HepG2 (cell line): ENCODE results near the gene OR2AT4. TPM values are rescaled to one million over a fixed set of nuclear protein-coding genes. Genes with fewer than 3 reads are reported as not detected.
A peak's percentile ranks its signal among the peaks of the same experiment; 100 is the strongest.

ENCODE experiments used
- DPF2 ChIP-seq: sonication (generic); formaldehyde crosslinking; IDR thresholded peaks from 2 replicates; pipeline ENCODE4 v1.4.0; 2020; ENCODE audit warnings: mild to moderate bottlenecking, low read depth, missing genetic modification reagents, borderline replicate concordance
- DRAP1 ChIP-seq: IDR thresholded peaks from 2 replicates; pipeline ENCODE4 v1.6.1; 2016; ENCODE audit warnings: missing genetic modification reagents, missing compliant biosample characterization
- ELF3 ChIP-seq: IDR thresholded peaks from 2 replicates; pipeline ENCODE4 v1.6.1; 2016; ENCODE audit warnings: missing genetic modification reagents, missing compliant biosample characterization
- GATAD2A ChIP-seq: IDR thresholded peaks from 2 replicates; pipeline ENCODE4 v1.6.1; 2016
- KLF16 ChIP-seq, 2 experiments: sonication (generic) in 1 of 2; formaldehyde crosslinking in 1 of 2; IDR thresholded peaks; 2 replicates each; pipeline versions ENCODE4 v1.6.1 to v1.8.0; 2016 to 2023; ENCODE audit warnings: missing genetic modification reagents in 2 of 2, missing compliant biosample characterization in 1 of 2
- LBX2 ChIP-seq: sonication (generic); formaldehyde crosslinking; IDR thresholded peaks from 2 replicates; pipeline ENCODE4 v1.5.0; 2020; ENCODE audit warnings: missing genetic modification reagents, mild to moderate bottlenecking, borderline replicate concordance
- PHF8 ChIP-seq: sonication (generic); formaldehyde crosslinking; IDR thresholded peaks from 2 replicates; pipeline ENCODE4 v1.5.0; 2020; ENCODE audit warnings: missing genetic modification reagents
- TGIF2 ChIP-seq: IDR thresholded peaks from 2 replicates; pipeline ENCODE4 v1.6.1; 2016; ENCODE audit warnings: control low read depth, missing compliant biosample characterization
- THAP11 ChIP-seq: IDR thresholded peaks from 2 replicates; pipeline ENCODE4 v1.6.1; 2016; ENCODE audit warnings: missing biosample characterization, missing genetic modification reagents
- ZBTB33 ChIP-seq: sonication (generic); formaldehyde crosslinking; IDR thresholded peaks from 2 replicates; pipeline ENCODE4 v1.4.0; 2020; ENCODE audit warnings: missing genetic modification reagents
- ZBTB40 ChIP-seq, 2 experiments: fragments of 450-650 bp in 1 of 2; sonication (generic) in 1 of 2; formaldehyde crosslinking in 1 of 2; IDR thresholded peaks; 2 replicates each; pipeline versions ENCODE4 v1.6.1 to v1.8.0; 2016 to 2022; ENCODE audit warnings: antibody characterized with exemption in 1 of 2, mild to moderate bottlenecking in 1 of 2, missing genetic modification reagents in 1 of 2
- ZFP1 ChIP-seq: IDR thresholded peaks from 2 replicates; pipeline ENCODE4 v1.6.1; 2016
- ZNF292 ChIP-seq: sonication (generic); formaldehyde crosslinking; IDR thresholded peaks from 2 replicates; pipeline ENCODE4 v1.8.1; 2022; ENCODE audit warnings: mild to moderate bottlenecking, low read depth, missing genetic modification reagents, borderline replicate concordance
- ZNF432 ChIP-seq: sonication (generic); formaldehyde crosslinking; IDR thresholded peaks from 2 replicates; pipeline ENCODE4 v1.5.0; 2020; ENCODE audit warnings: missing genetic modification reagents, mild to moderate bottlenecking, borderline replicate concordance
- ZNF652 ChIP-seq: IDR thresholded peaks from 2 replicates; pipeline ENCODE4 v1.6.1; 2016; ENCODE audit warnings: low read depth, borderline replicate concordance
- ZNF674 ChIP-seq: sonication (generic); formaldehyde crosslinking; IDR thresholded peaks from 2 replicates; pipeline ENCODE4 v1.5.0; 2020; ENCODE audit warnings: low read depth, mild to moderate bottlenecking, missing genetic modification reagents
- ZNF777 ChIP-seq: sonication (generic); formaldehyde crosslinking; IDR thresholded peaks from 2 replicates; pipeline ENCODE4 v1.4.0; 2020; ENCODE audit warnings: missing genetic modification reagents
- ZNF780A ChIP-seq: sonication (generic); formaldehyde crosslinking; IDR thresholded peaks from 2 replicates; pipeline ENCODE4 v1.8.0; 2022; ENCODE audit warnings: mild to moderate bottlenecking, missing genetic modification reagents, moderate library complexity
- polyA plus RNA-seq, 8 experiments: library from polyadenylated mRNA; depleted of rRNA in 3 of 8; stranded (reverse) in 7 of 8; unstranded in 1 of 8; fragments of >200 nt; fragmentation: Illumina TruSeq in 4 of 8; extraction: Trizol in 4 of 8; gene quantifications; 2 replicates each; pipeline versions ENCODE4 v1.2.1 to v1.2.3, GENCODE V29; 2011 to 2016; ENCODE audit warnings: low read depth in 4 of 8, missing spikeins in 1 of 8, mixed read lengths in 1 of 8; ENCODE audit not compliant: insufficient read depth in 1 of 8
- total RNA-seq, 5 experiments: library from RNA; depleted of rRNA; stranded (reverse); fragments of >200 nt; fragmentation: Illumina TruSeq; extraction: Trizol; gene quantifications; 2 replicates each; pipeline ENCODE4 v1.2.3, GENCODE V29; 2016; ENCODE audit warnings: low read depth in 1 of 5

OR2AT4 gene
- total and polyA plus RNA-seq, 2 of the 13 experiments (the other 11 are each of a cell fraction or from before 2014, with no cell fraction given) = not detected

- no peak for TF ChIP-seq ZBTB40 (IDR thresholded peaks at IDR 0.05)
- no peak for TF ChIP-seq ZBTB40 (CRISPR knock-in tag; IDR thresholded peaks at IDR 0.05)
- no peak for TF ChIP-seq ZNF292 (CRISPR knock-in tag)
- TF ChIP-seq DPF2 (CRISPR knock-in tag) = no peak
- TF ChIP-seq ZNF432 = no peak
- TF ChIP-seq DRAP1 = no peak
- TF ChIP-seq TGIF2 (CRISPR knock-in tag) = no peak
- TF ChIP-seq PHF8 = no peak
- TF ChIP-seq ZNF777 (CRISPR knock-in tag) = no peak
- peak; percentile 26; the same call in 1 of the 2 replicates for TF ChIP-seq THAP11
- peak; percentile 51 for TF ChIP-seq GATAD2A (CRISPR knock-in tag)
- peak; percentile 38; the same call in 1 of the 2 replicates for TF ChIP-seq ELF3 (CRISPR knock-in tag)
- TF ChIP-seq LBX2 (CRISPR knock-in tag) = no peak
- TF ChIP-seq ZNF652 (CRISPR knock-in tag) = no peak
- no peak for TF ChIP-seq ZNF674 (CRISPR knock-in tag)
- TF ChIP-seq ZBTB33 = no peak
- no peak for TF ChIP-seq KLF16 (CRISPR knock-in tag; IDR thresholded peaks at IDR 0.05)
- no peak for TF ChIP-seq ZNF780A (CRISPR knock-in tag)
- TF ChIP-seq ZFP1 (CRISPR knock-in tag) = no peak
These were observed 46.2 kb upstream of the OR2AT4 start (continued) for GRCh38 chr11:75142714-75143419.
